K562 (cell line): Measurements from ENCODE around the gene SND1. TPM values are rescaled to one million over a fixed set of nuclear protein-coding genes. Genes with fewer than 3 reads are reported as not detected.
A peak's percentile ranks its signal among the peaks of the same experiment; 100 is the strongest.

Experiments used
- ATAC-seq: fragments of 200-7000 bp; cut with Tn5 transposase; 3 replicates; pipeline ENCODE4 v1.9.1; 2020; ENCODE audit warnings: moderate library complexity
- BruUV-seq: library from RNA; stranded (reverse); fragments of 400-500 nt; replicated peaks from 2 replicates; lab custom pipeline; 2021; lab: Mats Ljungman, UMichigan
- CTCF ChIA-PET: fragments of 300-600 bp; formaldehyde crosslinking; extraction: SDS; loops from one replicate; lab custom pipeline; 2021; ENCODE audit warnings: low intra/inter-chr PET ratio; lab: Yijun Ruan, JAX
- POLR2A ChIA-PET: fragments of 300-600, 350-650 bp; sonication (Branson Sonifier 250); formaldehyde crosslinking; extraction: SDS; loops from one replicate; lab custom pipeline; 2021; ENCODE audit warnings: antibody characterized with exemption, inconsistent platforms; lab: Yijun Ruan, JAX
- DNase-seq, 4 experiments: peaks; one replicate each; pipeline versions ENCODE4 v3.0.0 to v3.0.0-alpha.2; 2011 to 2018; ENCODE audit warnings: low spot score in 3 of 4, mixed read lengths in 3 of 4; ENCODE audit errors: extremely low read depth in 1 of 4
- FAIRE-seq: peaks from 2 replicates; lab custom pipeline; 2011; peaks lifted over from hg19 to GRCh38; lab: Jason Lieb, UNC
- H2AFZ ChIP-seq: 2 replicates; pipeline ENCODE4 v1.6.0; 2011; ENCODE audit warnings: low read depth, low read length, control low read depth, inconsistent platforms
- H3K27ac ChIP-seq: fragments of 200-600 bp; 3 replicates; pipeline ENCODE4 v1.8.0; 2011; ENCODE audit warnings: low read depth, mild to moderate bottlenecking, control low read depth, inconsistent platforms, low read length, moderate library complexity, mixed read lengths; ENCODE audit errors: extremely low read depth
- H3K27me3 ChIP-seq, 2 experiments: fragments of 300-600 bp in 1 of 2; 2 replicates in 1 of 2; 3 replicates in 1 of 2; pipeline versions ENCODE4 v1.6.0 to v1.8.0; 2011; ENCODE audit warnings: inconsistent platforms in 2 of 2, low read length in 2 of 2, mild to moderate bottlenecking in 1 of 2, mixed read lengths in 1 of 2, moderate library complexity in 1 of 2; ENCODE audit not compliant: control insufficient read depth in 2 of 2, insufficient read depth in 2 of 2
- H3K36me3 ChIP-seq: fragments of 300-600 bp; 3 replicates; pipeline ENCODE4 v1.8.0; 2011; ENCODE audit warnings: mild to moderate bottlenecking, low read length, inconsistent platforms; ENCODE audit not compliant: control insufficient read depth, insufficient read depth
- H3K4me1 ChIP-seq, 2 experiments: fragments of 200-600 bp in 1 of 2; replicated peaks in 1 of 2; 2 replicates in 1 of 2; 3 replicates in 1 of 2; pipeline versions ENCODE4 v1.5.1 to v1.8.0; 2011; ENCODE audit warnings: inconsistent platforms in 2 of 2, low read length in 2 of 2, mild to moderate bottlenecking in 1 of 2, mixed read lengths in 1 of 2, moderate library complexity in 1 of 2; ENCODE audit not compliant: control insufficient read depth in 2 of 2, insufficient read depth in 2 of 2
- H3K4me2 ChIP-seq: 2 replicates; pipeline ENCODE4 v1.6.1; 2011; ENCODE audit warnings: low read length, control low read depth, inconsistent platforms, mixed read lengths; ENCODE audit not compliant: insufficient read depth
- H3K4me3 ChIP-seq: fragments of 200-600 bp; sonication (generic), shearing (Covaris generic); 2 replicates; pipeline ENCODE4 v1.5.1; 2016; ENCODE audit warnings: control low read depth, inconsistent platforms
- H3K79me2 ChIP-seq: fragments of 200-600 bp; 3 replicates; pipeline ENCODE4 v1.8.0; 2011; ENCODE audit warnings: low read length, inconsistent platforms; ENCODE audit not compliant: control insufficient read depth, insufficient read depth
- H3K9ac ChIP-seq, 2 experiments: 2 replicates each; pipeline versions ENCODE4 v1.6.0 to v1.6.1; 2011; ENCODE audit warnings: low read depth in 2 of 2, low read length in 2 of 2, control low read depth in 1 of 2, inconsistent platforms in 1 of 2, mild to moderate bottlenecking in 1 of 2, mixed read lengths in 1 of 2; ENCODE audit not compliant: insufficient read depth in 1 of 2
- H3K9me1 ChIP-seq: one replicate; pipeline ENCODE4 v1.6.0; 2011; ENCODE audit warnings: inconsistent platforms, mild to moderate bottlenecking, low read length, moderate library complexity; ENCODE audit not compliant: control insufficient read depth, insufficient read depth
- H3K9me3 ChIP-seq: replicated peaks from 2 replicates; pipeline ENCODE4 v1.5.1; 2011; ENCODE audit warnings: low read depth, low read length, inconsistent platforms; ENCODE audit not compliant: control insufficient read depth, insufficient read depth
- H4K20me1 ChIP-seq: replicated peaks from 2 replicates; pipeline ENCODE4 v1.6.1; 2011; ENCODE audit warnings: low read length, inconsistent platforms, mixed read lengths; ENCODE audit not compliant: control insufficient read depth, insufficient read depth
- ETV5 ChIP-seq: sonication (generic); formaldehyde crosslinking; IDR thresholded peaks from 2 replicates; pipeline ENCODE4 v1.4.0; 2020; ENCODE audit warnings: low read depth, mild to moderate bottlenecking, missing genetic modification reagents
- GTF2A2 ChIP-seq: IDR thresholded peaks from 2 replicates; pipeline ENCODE4 v1.6.1; 2016; ENCODE audit warnings: mild to moderate bottlenecking, missing genetic modification characterization, missing compliant biosample characterization
- JUND ChIP-seq, 2 experiments: IDR thresholded peaks; 2 replicates in 1 of 2; 3 replicates in 1 of 2; pipeline ENCODE4 v1.6.1; 2011; ENCODE audit warnings: borderline replicate concordance in 2 of 2, low read depth in 2 of 2, low read length in 2 of 2, improper control_type of control experiment in 1 of 2, missing biosample characterization in 1 of 2, missing genetic modification characterization in 1 of 2, missing genetic modification reagents in 1 of 2
- L3MBTL2 ChIP-seq: fragments of 450-650 bp; IDR thresholded peaks from 2 replicates; pipeline ENCODE4 v1.6.1; 2016; ENCODE audit warnings: mild to moderate bottlenecking, moderate library complexity
- TCFL5 ChIP-seq: fragments of 250-450 bp; sonication (Bioruptor Pico); conservative IDR thresholded peaks from 2 replicates; pipeline ENCODE4 v1.6.1; 2021; ENCODE audit warnings: mild to moderate bottlenecking, moderate library complexity, matching md5 sums
- ZFP1 ChIP-seq: fragments of 450-650 bp; formaldehyde crosslinking; IDR thresholded peaks from 2 replicates; pipeline ENCODE4 v1.4.0; 2020; ENCODE audit warnings: mild to moderate bottlenecking, mixed read lengths
- ZNF134 ChIP-seq: fragments of 250-450 bp; sonication (Bioruptor Pico); conservative IDR thresholded peaks from 2 replicates; pipeline ENCODE4 v1.4.0; 2020
- ZNF140 ChIP-seq: fragments of 250-450 bp; sonication (Bioruptor Pico); IDR thresholded peaks from 2 replicates; pipeline ENCODE4 v1.8.0; 2021; ENCODE audit warnings: moderate library complexity, mild to moderate bottlenecking, inconsistent platforms
- ZNF175 ChIP-seq: fragments of 200-800 bp; sonication (Bioruptor generic); IDR thresholded peaks from 2 replicates; pipeline ENCODE4 v1.6.1; 2016; ENCODE audit warnings: low read depth, mild to moderate bottlenecking, missing genetic modification characterization, missing compliant biosample characterization
- ZNF77 ChIP-seq: fragments of 250-450 bp; sonication (Bioruptor Pico); IDR thresholded peaks from 2 replicates; pipeline ENCODE4 v1.5.0; 2020
- ZSCAN32 ChIP-seq: fragments of 450-650 bp; formaldehyde crosslinking; IDR thresholded peaks from 2 replicates; pipeline ENCODE4 v1.4.0; 2020; ENCODE audit warnings: mild to moderate bottlenecking, moderate library complexity
- WGBS: fragments of 100-300 bp; shearing (Covaris generic); methylation state at CpG from one replicate; pipeline ENCODE4 v1.1.6; 2016; ENCODE audit warnings: low coverage, mixed read lengths; ENCODE audit not compliant: insufficient coverage; ENCODE audit errors: missing lambda C conversion rate; 5-methylcytosine and 5-hydroxymethylcytosine counted together
- in situ Hi-C: fragments of 300-500 bp; cut with MboI; formaldehyde crosslinking; loops from 4 replicates; pipeline ENCODE4 v1.15.0; 2018; ENCODE audit warnings: inconsistent platforms, mixed read lengths
- intact Hi-C: fragments of 100-400 bp; cut with micrococcal nuclease; formaldehyde crosslinking; loops from 2 replicates; pipeline ENCODE4 v1.14.2; 2022
- polyA plus RNA-seq, 8 experiments: library from polyadenylated mRNA; depleted of rRNA in 4 of 8; stranded (reverse) in 5 of 8; unstranded in 3 of 8; fragments of >200 nt; fragmentation: Nextera tagmentation in 2 of 8; fragmentation: Illumina TruSeq in 1 of 8; extraction: Ambion mirVana in 2 of 8; extraction: Trizol in 1 of 8; gene quantifications; 2 replicates each; pipeline versions ENCODE4 v1.2.1 to v1.2.3, GENCODE V29; 2011 to 2014; ENCODE audit warnings: inconsistent platforms in 1 of 8, missing spikeins in 1 of 8
- total RNA-seq, 7 experiments: library from RNA; depleted of rRNA in 6 of 7; stranded (reverse); fragments of >200 nt in 6 of 7; fragmentation: Illumina TruSeq in 2 of 7; extraction: Trizol in 2 of 7; gene quantifications; 2 replicates each; pipeline versions ENCODE4 v1.2.1 to v1.2.3, GENCODE V29; 2011 to 2021; ENCODE audit warnings: low replicate concordance in 1 of 7
- TF ChIP-seq, protein P1 (sequence below): fragments of 450-650 bp; formaldehyde crosslinking; IDR thresholded peaks from 2 replicates; pipeline ENCODE4 v1.4.0; 2022; ENCODE audit warnings: missing genetic modification characterization
- TF ChIP-seq, protein P2 (sequence below): fragments of 250-450 bp; sonication (Bioruptor Pico); IDR thresholded peaks from 2 replicates; pipeline ENCODE4 v1.5.0; 2021; ENCODE audit warnings: mild to moderate bottlenecking, borderline replicate concordance
- TF ChIP-seq, protein P3 (sequence below), 3 experiments: IDR thresholded peaks in 2 of 3; conservative IDR thresholded peaks in 1 of 3; 2 replicates each; pipeline ENCODE4 v1.5.1; 2011 to 2012; ENCODE audit warnings: low read length in 3 of 3, mild to moderate bottlenecking in 3 of 3, control low read depth in 2 of 3, improper control_type of control experiment in 1 of 3, inconsistent platforms in 1 of 3, low read depth in 1 of 3, mixed read lengths in 1 of 3, moderate library complexity in 1 of 3; ENCODE audit not compliant: insufficient read depth in 2 of 3
- TF ChIP-seq, protein P4 (sequence below), 2 experiments: fragments of 450-650 bp; conservative IDR thresholded peaks; 2 replicates each; pipeline ENCODE4 v1.6.1; 2017; ENCODE audit warnings: mild to moderate bottlenecking in 2 of 2, moderate library complexity in 2 of 2

Gene SND1
- total and polyA plus RNA-seq, 9 of the 15 experiments (the other 6 are each of a cell fraction or from before 2014, with no cell fraction given) = 46.5 to 307 (median 191) TPM

DNA sequence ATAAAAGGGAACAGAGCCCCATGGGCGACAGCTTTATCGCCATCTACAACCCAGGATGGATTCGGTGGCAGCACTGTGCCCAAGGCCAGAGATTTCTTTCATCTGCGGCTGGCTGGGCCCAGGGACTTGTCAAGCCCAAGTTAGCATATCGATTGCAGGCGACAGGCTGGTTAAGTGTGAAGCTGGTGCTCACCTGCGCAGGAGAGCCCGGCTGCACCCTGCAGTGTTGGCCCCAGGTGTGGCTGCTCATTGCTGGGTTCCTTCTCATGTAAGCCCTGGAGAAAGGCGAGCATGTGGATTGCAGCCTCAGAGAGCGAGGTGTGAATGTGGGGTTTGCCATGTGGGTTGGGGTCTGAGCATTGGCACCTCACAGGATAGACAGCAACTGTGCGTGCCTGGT lies 419.8 kb downstream of the SND1 start:
- FAIRE-seq = no peak
- H3K9ac ChIP-seq = peak overlapping the region in 1 of 2 experiments; percentile 49; a peak in 2 of 4 replicates
- in situ Hi-C loops = no loop called here
- H3K4me3 ChIP-seq = no peak overlapping the region
- H4K20me1 ChIP-seq = peaks cover 7% of the 10 kb centered on the region; the same call in 1 of the 2 replicates
- peaks cover 51% of the 10 kb centered on the region for H3K36me3 ChIP-seq
- no peak for ATAC-seq
- no peak overlapping the region for H2AFZ ChIP-seq
- no peaks in the 10 kb centered on the region for H3K9me1 ChIP-seq
- no peak overlapping the region for H3K4me2 ChIP-seq
- DNase-seq = no peak
- no peaks in the 10 kb centered on the region for H3K9me3 ChIP-seq
- BruUV-seq = no TSS peak
- WGBS = 95% methylated on average over 11 of the region's 11 CpGs
- CTCF ChIA-PET = no interaction called here
- peaks cover 0 to 6% of the 10 kb centered on the region in 2 experiments; a peak in 1 of 5 replicates for H3K4me1 ChIP-seq
- H3K27me3 ChIP-seq = no peaks in the 10 kb centered on the region
- intact Hi-C loops = no loop called here
- no peak overlapping the region for H3K27ac ChIP-seq
- POLR2A ChIA-PET = no interaction called here
- no peaks in the 10 kb centered on the region for H3K79me2 ChIP-seq
- no peak for TF ChIP-seq ZNF175 (CRISPR knock-in tag)
- no peak for TF ChIP-seq GTF2A2 (tag)
- TF ChIP-seq, protein P1, sequence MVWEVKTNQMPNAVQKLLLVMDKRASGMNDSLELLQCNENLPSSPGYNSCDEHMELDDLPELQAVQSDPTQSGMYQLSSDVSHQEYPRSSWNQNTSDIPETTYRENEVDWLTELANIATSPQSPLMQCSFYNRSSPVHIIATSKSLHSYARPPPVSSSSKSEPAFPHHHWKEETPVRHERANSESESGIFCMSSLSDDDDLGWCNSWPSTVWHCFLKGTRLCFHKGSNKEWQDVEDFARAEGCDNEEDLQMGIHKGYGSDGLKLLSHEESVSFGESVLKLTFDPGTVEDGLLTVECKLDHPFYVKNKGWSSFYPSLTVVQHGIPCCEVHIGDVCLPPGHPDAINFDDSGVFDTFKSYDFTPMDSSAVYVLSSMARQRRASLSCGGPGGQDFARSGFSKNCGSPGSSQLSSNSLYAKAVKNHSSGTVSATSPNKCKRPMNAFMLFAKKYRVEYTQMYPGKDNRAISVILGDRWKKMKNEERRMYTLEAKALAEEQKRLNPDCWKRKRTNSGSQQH (CRISPR knock-in tag) = no peak
- TF ChIP-seq, protein P2, sequence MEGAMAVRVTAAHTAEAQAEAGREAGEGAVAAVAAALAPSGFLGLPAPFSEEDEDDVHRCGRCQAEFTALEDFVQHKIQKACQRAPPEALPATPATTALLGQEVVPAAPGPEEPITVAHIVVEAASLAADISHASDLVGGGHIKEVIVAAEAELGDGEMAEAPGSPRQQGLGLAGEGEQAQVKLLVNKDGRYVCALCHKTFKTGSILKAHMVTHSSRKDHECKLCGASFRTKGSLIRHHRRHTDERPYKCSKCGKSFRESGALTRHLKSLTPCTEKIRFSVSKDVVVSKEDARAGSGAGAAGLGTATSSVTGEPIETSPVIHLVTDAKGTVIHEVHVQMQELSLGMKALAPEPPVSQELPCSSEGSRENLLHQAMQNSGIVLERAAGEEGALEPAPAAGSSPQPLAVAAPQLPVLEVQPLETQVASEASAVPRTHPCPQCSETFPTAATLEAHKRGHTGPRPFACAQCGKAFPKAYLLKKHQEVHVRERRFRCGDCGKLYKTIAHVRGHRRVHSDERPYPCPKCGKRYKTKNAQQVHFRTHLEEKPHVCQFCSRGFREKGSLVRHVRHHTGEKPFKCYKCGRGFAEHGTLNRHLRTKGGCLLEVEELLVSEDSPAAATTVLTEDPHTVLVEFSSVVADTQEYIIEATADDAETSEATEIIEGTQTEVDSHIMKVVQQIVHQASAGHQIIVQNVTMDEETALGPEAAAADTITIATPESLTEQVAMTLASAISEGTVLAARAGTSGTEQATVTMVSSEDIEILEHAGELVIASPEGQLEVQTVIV (CRISPR knock-in tag) = no peak
- no peak for TF ChIP-seq JUND (IDR thresholded peaks at IDR 0.05; ENCODE audit: borderline replicate concordance, low read depth, low read length)
- no peak for TF ChIP-seq JUND (tag; IDR thresholded peaks at IDR 0.05; ENCODE audit: borderline replicate concordance, low read depth, low read length)
- no peak for TF ChIP-seq ZSCAN32 (CRISPR knock-in tag)
- TF ChIP-seq ZFP1 (CRISPR knock-in tag) = no peak
- no peak for TF ChIP-seq L3MBTL2
- TF ChIP-seq ETV5 (CRISPR knock-in tag) = no peak
- TF ChIP-seq ZNF140 = no peak
- TF ChIP-seq ZNF134 = no peak
- TF ChIP-seq, protein P3, sequence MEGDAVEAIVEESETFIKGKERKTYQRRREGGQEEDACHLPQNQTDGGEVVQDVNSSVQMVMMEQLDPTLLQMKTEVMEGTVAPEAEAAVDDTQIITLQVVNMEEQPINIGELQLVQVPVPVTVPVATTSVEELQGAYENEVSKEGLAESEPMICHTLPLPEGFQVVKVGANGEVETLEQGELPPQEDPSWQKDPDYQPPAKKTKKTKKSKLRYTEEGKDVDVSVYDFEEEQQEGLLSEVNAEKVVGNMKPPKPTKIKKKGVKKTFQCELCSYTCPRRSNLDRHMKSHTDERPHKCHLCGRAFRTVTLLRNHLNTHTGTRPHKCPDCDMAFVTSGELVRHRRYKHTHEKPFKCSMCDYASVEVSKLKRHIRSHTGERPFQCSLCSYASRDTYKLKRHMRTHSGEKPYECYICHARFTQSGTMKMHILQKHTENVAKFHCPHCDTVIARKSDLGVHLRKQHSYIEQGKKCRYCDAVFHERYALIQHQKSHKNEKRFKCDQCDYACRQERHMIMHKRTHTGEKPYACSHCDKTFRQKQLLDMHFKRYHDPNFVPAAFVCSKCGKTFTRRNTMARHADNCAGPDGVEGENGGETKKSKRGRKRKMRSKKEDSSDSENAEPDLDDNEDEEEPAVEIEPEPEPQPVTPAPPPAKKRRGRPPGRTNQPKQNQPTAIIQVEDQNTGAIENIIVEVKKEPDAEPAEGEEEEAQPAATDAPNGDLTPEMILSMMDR (IDR thresholded peaks at IDR 0.05 in 2 of 3, conservative IDR thresholded peaks at IDR 0.05 in 1 of 3; ENCODE audit: insufficient read depth in 2 of 3, low read depth in 1 of 3, low read length in 3 of 3) = 0 out of 6 replicates have a peak, but pooled peaks of 1 of the 3 experiments have one; percentile 2
- TF ChIP-seq ZNF77 (CRISPR knock-in tag) = no peak
- no peak for TF ChIP-seq TCFL5 (CRISPR knock-in tag)
- TF ChIP-seq, protein P4, sequence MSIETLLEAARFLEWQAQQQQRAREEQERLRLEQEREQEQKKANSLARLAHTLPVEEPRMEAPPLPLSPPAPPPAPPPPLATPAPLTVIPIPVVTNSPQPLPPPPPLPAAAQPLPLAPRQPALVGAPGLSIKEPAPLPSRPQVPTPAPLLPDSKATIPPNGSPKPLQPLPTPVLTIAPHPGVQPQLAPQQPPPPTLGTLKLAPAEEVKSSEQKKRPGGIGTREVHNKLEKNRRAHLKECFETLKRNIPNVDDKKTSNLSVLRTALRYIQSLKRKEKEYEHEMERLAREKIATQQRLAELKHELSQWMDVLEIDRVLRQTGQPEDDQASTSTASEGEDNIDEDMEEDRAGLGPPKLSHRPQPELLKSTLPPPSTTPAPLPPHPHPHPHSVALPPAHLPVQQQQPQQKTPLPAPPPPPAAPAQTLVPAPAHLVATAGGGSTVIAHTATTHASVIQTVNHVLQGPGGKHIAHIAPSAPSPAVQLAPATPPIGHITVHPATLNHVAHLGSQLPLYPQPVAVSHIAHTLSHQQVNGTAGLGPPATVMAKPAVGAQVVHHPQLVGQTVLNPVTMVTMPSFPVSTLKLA (conservative IDR thresholded peaks at IDR 0.05) = no peak
